ENCODE results near the gene EDEM3.

GRCh38 chr1:184768467-184768866, 13.8 kb upstream of the EDEM3 start:
- TF ChIP-seq POLR2AphosphoS5 (IDR thresholded peaks at IDR 0.05; ENCODE audit: low read depth, low read length) (no peak), RFX5 (IDR thresholded peaks at IDR 0.05; ENCODE audit: borderline replicate concordance, low read depth, low read length) (no peak), JUN (IDR thresholded peaks at IDR 0.05; ENCODE audit: low read depth, low read length) (no peak), POLR2A (IDR thresholded peaks at IDR 0.05; ENCODE audit: control extremely low read depth in 1 of 2, low read depth in 2 of 2, low read length in 2 of 2) (no peak), SP1 (IDR thresholded peaks at IDR 0.05; ENCODE audit: low read depth, low read length) (no peak)

Measured in H1 (cell line).